T follicular helper cell (primary cell): Measurements from ENCODE around the gene ZBTB46.
"Not testable (repeated sequence)": the region's sequence is repeated elsewhere in the genome, so short reads cannot be mapped to it uniquely, and the experiment has no call there.

Experiments used
- DNase-seq: peaks from one replicate; pipeline ENCODE4 v3.0.0-alpha.2; 2020; ENCODE audit warnings: low read depth

ZBTB46 gene

DNA sequence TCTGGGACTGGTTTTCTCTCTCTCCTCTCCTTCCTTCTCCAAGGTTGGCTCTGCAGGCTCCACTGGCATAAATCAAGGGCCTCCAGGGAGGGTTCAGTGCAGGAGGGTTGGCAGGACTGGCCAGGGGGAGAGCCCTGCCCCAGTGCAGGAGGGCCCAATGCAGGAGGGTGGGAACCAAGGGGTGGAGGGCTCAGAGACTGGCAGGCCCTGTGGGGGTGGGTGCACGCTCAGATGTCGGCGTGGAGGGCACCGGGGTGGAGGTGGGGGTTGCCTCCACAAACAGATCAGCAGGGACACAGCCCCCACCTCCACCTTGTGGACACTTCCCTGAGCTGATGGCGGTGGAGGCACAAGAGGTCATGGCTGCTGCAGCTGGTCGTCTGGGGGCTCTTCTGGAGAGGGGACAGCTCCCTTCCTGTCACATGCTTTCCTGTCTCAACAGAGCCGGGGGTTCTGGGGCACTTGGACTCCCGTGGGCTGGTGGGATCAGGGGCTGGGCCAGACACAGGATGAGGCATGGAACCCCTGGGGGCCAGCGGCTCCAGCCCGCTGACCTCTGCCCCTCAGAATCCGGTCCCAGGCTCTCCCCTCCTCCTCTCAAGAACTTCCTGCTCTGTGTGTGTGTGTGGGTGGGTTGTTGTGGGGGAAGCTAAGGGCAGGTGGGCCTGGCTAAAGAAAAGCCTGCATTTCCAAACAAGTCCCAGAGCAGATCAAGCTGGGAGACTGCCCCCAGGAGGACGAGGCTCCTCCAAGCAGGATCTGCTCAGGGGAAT, 27.5 kb upstream of the ZBTB46 start:
- no peak for DNase-seq

DNA sequence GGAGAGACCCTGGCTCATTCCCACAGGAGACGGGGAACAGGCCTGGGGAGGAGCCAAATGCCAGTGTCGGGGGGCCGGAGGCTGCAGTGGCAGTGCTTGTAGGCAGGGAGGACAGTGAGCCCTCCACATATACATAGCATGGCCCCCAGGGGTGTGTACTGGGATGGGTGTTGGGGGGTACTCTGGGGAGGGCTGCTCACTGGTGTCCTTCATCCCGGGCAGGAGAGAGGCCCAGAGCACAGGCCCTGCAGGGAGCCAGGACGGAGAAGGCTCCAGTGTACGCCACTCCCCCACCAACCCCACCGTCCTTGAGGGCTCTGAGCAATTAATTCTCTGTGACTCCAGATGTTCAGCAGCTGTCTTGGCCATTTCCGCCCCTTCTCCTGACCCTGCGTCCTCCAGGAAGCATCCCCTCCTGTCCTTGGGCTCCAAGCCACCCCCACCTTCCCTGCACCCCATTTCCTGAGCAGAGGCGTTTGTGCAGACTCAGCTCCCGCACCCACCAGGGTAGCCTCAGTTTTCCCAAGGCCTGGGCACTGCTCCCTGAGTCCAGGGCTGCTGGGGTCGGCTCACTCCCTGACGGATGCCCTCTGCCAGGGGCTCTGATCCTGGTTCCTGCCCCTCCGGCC, 26.8 kb upstream of the ZBTB46 start:
- DNase-seq: no peak

DNA sequence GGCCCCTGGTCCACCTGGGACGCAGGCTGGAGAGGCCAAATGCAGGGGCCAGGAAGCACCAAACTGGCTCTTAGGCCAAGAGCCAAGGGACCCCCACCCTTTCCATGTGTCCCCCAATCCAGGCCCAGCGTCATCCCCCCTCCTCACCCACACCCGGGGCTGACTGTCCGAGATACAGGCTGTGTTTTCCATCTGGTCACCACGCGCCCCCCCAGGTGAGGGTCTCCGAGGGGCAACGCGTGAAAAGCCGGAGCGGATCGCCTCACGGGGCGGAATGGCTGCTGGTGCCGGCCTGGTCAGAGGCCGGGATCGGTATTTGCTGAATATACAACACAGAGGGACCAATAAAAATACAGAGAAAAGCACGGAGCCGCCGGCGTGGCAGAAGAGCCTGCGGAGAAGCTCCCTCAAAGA, 25.0 kb upstream of the ZBTB46 start:
- no peak for DNase-seq

GRCh38 chr20:63855363-63856097, 24.5 kb upstream of the ZBTB46 start:
- no peak for DNase-seq

GRCh38 chr20:63854766-63855362, 23.8 kb upstream of the ZBTB46 start:
- no peak for DNase-seq

DNA sequence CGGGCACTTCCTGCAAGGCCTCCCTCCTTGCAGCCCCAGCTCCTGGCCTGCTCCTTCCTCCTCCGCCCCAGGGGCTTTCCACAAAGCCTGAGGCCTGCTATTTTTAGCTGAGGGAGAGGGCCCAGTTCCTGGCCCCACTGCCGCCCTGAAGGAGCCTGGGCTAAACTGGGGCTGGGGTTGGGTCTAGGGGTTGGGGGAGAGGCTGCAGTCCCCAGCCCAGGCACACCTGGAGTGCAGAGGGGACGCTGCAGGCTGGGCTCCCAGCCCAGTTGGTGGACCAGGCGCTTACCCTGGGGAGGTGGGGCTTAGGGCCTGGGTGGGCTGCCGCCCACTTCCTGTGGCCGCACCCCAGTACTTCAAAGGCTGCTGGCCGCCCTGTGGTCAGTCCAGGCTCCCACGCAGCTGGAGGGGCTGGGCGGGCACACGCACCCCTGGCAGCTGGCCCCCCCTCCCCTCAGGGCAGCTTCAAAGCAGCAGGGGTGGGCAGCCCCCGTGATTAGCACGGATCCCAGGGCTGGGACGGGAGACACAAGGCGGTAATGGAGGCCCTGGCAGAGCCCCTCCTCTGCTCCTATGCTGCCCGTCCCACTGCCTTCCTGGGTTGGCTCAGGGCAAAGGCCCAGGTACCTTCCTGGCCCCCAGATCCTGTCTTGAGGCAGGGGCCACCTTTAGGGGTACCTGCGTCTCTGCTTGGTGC, 23.2 kb upstream of the ZBTB46 start:
- no peak for DNase-seq

DNA sequence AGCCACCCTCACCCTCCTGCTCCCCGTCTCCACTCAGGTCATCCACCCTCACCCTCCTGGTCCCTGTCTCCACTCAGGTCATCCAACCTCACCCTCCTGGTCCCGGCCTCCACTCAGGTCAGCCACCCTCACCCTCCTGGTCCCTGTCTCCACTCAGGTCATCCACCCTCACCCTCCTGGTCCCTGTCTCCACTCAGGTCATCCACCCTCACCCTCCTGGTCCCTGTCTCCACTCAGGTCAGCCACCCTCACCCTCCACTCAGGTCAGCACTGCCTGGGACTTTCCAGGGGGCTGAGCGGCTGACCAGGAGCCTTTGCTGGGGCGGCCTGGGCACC, 22.6 kb upstream of the ZBTB46 start:
- DNase-seq: not testable (repeated sequence)

- not testable (repeated sequence) for DNase-seq
Observed at GRCh38 chr20:63851548-63851943, 20.5 kb upstream of the ZBTB46 start.

DNA sequence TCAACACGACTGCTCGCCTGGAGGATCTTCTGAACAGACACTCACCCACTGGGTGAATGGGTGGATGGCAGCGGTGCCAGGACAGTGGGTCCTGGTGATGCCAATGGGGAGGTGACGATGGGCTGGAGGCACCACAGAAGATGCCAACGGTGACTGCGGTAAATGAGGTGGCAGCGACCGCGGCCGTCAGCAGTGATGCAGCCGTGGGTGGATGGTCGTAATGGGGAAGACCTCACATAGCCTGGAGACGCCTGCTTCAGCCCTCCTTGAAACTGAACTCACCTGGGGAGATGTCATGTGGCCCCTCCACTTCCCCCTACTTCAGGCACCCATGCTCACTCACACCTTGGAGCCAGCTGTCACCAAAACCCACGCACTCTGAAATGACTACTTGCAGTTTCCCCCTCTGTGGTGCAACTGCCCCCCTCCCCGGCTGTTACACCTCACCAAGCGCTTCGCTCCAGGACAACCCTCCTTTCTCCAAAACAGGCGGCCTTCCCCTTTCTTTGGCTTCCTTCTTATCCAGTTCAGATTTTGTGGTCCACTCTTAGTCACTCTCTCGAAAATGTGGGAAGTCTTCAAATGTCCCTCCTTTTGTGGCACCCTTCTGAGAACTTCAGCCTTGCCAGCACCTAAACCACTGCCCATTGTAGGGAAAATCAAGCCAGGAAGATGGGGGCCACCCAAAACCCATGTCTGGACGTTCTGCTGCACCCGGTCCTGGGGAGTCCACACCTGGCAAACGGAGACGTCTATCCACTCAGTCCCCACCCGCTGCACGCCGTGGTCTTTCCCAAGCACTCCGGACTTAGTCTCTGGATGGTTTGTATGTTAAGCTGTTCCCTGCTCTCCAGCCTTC, 19.9 kb upstream of the ZBTB46 start:
- no peak for DNase-seq

- no peak for DNase-seq
Observed at GRCh38 chr20:63848003-63848911, 17.2 kb upstream of the ZBTB46 start.

DNA sequence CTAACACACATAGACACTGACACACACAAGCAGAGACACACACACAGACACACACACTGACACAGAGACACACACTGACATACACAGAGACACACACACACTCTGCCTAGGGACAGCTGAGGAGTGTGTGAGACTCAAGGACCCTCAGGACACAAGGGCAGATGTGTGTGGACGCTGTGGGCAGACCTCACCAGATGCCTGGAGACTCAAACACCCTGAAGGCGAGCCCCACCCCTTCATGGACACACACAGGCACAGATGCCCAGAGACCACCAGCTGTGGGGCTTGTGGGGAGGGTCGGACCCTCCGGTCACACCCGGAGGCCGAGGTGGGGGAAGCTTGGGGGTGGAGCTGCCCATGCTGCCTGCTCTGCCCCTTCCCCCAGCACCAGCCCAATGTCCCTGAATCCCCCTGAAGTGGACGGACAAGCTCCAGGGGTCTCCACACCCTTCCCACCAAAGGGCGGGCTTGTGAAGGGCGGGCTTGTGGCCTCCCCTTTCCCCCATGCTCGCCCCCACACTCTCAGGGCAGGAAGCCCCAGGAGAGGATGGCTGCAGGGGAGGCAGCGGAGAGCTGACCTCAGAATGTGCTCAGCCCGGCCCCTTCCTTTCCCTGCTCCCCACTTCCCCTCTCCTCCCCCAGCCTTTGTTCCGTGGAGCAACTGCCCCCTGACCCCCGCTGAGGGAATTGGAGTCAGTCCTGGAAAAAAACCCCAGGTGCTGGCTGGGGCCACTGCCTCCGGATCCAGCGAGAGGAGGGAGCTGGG, 16.4 kb upstream of the ZBTB46 start:
- no peak for DNase-seq

- no peak for DNase-seq
Observed at GRCh38 chr20:63846888-63847236, 15.8 kb upstream of the ZBTB46 start.

DNA sequence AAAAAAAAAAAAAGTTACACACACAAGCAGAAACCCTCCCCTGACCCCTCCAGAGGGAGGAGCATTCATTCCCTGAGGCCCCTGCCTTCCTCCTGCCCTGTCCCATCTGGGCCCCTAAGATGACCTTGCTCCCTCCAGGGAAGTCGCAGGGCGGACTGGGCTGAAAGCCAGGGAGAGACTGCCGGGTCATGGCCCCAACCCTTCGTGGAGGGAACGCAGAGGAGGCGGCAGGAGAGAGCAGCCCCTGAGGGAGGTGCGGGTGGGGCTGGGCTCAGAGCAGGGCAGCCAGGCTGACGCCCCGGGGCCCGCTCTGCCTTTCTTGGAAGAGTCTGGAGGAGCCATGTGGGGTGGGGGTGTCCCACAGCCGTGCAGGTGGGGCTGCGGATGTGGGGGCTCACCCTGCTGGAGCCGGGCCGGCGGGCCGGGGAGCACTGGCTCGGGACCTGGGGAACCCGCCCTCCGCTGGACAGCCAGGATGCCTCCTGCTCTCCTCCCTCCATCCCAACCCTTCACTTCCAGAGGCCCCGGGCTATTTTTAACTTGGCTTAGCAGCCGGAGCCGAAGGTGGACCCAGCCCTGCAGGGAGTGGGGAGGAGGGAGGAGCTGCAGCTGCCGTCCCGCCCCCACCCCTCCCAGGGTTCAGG, 15.2 kb upstream of the ZBTB46 start:
- no peak for DNase-seq

DNA sequence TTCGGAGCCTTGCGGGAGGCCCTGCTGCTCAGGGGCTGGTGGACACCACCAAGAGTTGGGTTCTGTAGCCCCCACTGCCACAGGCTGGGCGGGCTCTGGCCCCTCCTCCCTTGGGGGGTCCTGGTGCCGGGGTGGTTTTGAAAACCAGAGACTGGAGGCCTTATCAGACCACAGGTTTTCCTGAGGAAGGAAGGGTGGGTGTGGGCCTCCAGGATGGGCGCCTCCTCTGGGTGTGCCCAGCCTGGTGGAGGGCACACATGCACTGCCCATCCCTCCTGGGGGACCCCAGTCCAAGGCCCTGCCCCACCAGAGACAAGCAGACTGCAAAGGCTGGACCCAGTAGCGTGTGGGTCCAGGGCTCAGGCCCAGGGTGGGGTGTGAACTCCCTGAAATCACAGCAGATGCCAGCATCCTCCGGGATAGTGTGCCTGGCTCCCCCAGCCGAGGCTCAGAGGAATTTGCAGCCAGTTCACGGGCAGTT, 13.5 kb upstream of the ZBTB46 start:
- DNase-seq: no peak

- DNase-seq: no peak
Observed at GRCh38 chr20:63843778-63844177, 12.7 kb upstream of the ZBTB46 start.

DNA sequence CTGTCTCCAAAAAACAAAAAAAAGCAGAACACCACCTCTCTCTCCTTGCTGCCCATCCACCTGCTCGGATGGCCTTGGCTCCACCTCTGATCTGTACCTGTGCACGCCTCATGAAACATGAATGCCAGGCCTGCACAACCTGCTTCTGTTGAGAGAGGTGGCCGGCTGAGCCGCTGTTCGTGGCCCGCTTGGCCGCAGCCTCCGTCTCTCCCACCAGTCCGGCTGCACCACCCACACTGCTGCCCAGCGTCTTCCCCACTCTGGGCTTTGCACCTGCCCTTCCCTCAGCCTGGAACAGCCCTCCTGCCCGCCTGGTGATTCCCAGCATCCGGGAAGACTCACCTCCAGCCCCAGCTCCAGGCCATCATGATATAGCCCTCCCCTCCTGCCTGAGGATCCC, 12.2 kb upstream of the ZBTB46 start:
- DNase-seq: no peak

- DNase-seq: no peak
Observed at GRCh38 chr20:63842258-63842657, 11.2 kb upstream of the ZBTB46 start.

- no peak for DNase-seq
Observed at GRCh38 chr20:63840405-63840828, 9.4 kb upstream of the ZBTB46 start.

- no peak for DNase-seq
Observed at GRCh38 chr20:63839620-63840019, 8.6 kb upstream of the ZBTB46 start.
